ENCODE data around the gene TUBA4A. TPM values are rescaled to one million over a fixed set of nuclear protein-coding genes. Genes with fewer than 3 reads are reported as not detected.

Gene TUBA4A
- total and polyA plus RNA-seq, 2 of the 8 experiments (the other 6 are each of a cell fraction or from before 2014, with no cell fraction given): 67.3 to 172 TPM

- Histone ChIP-seq H2AK5ac (ENCODE audit: low read depth, low read length) (no peak overlapping the region), H3K4me3 (ENCODE audit: extremely low read depth in 1 of 4, insufficient read depth in 2 of 4, low read depth in 3 of 4, low read length in 4 of 4) (no peak overlapping the region; a peak in 1 of 8 replicates), H2AFZ (ENCODE audit: low read length) (no peak overlapping the region), H4K8ac (ENCODE audit: extremely low read depth, insufficient read depth, low read length) (no peak overlapping the region), H4K91ac (replicated peaks; ENCODE audit: insufficient read length, low read length) (no peak overlapping the region), H3K18ac (ENCODE audit: extremely low read depth, low read length) (no peak overlapping the region), H2BK12ac (ENCODE audit: low read depth, low read length) (no peak overlapping the region), H3K23me2 (ENCODE audit: low read depth, low read length) (peaks cover 14% of the 10 kb centered on the region), H3K79me1 (ENCODE audit: low read depth, low read length) (no peaks in the 10 kb centered on the region), H3K27me3 (replicated peaks in 1 of 4; ENCODE audit: control insufficient read depth in 3 of 4, extremely low read depth in 1 of 4, insufficient read depth in 3 of 4, low read length in 3 of 4) (no peaks in the 10 kb centered on the region; a peak in 1 of 7 replicates), H2BK5ac (ENCODE audit: low read depth, low read length) (no peak overlapping the region), H3K14ac (ENCODE audit: insufficient read length) (no peak overlapping the region), H4K20me1 (replicated peaks in 1 of 2; ENCODE audit: control insufficient read depth in 1 of 2, insufficient read depth in 2 of 2, low read length in 2 of 2) (peaks cover 0 to 2% of the 10 kb centered on the region in 2 experiments), H3K9me3 (ENCODE audit: insufficient read depth in 2 of 2, low read depth in 1 of 2, low read length in 1 of 2) (no peaks in the 10 kb centered on the region), H2BK15ac (ENCODE audit: low read length) (no peak overlapping the region), H3K4ac (replicated peaks; ENCODE audit: insufficient read length, low read depth, low read length) (no peak overlapping the region), H3K23ac (ENCODE audit: insufficient read length) (no peak overlapping the region), H3K9ac (replicated peaks in 1 of 4; ENCODE audit: extremely low read depth in 1 of 4, low read depth in 3 of 4, low read length in 3 of 4) (no peak overlapping the region), H2BK120ac (replicated peaks; ENCODE audit: low read depth, low read length) (no peak overlapping the region), H3K4me1 (replicated peaks in 1 of 4; ENCODE audit: control insufficient read depth in 3 of 4, insufficient read depth in 4 of 4, low read length in 3 of 4) (peaks cover 0 to 12% (median 6%) of the 10 kb centered on the region in 4 experiments; a peak in 3 of 7 replicates), H3K4me2 (ENCODE audit: insufficient read depth in 1 of 2, low read depth in 2 of 2, low read length in 2 of 2) (no peak overlapping the region), H3K36me3 (ENCODE audit: control insufficient read depth in 2 of 4, insufficient read depth in 4 of 4, low read length in 3 of 4) (peaks cover 16 to 46% (median 26%) of the 10 kb centered on the region in 4 experiments), H3K56ac (replicated peaks; ENCODE audit: insufficient read length, low read depth, low read length) (no peak overlapping the region), H3K79me2 (ENCODE audit: control insufficient read depth in 1 of 2, insufficient read depth in 2 of 2, low read length in 2 of 2) (no peaks in the 10 kb centered on the region), H3K27ac (ENCODE audit: low read depth, low read length) (no peak overlapping the region), H2BK20ac (ENCODE audit: low read length) (no peak overlapping the region), H4K5ac (ENCODE audit: insufficient read length, low read depth, low read length) (no peak overlapping the region)
- POLR2A ChIA-PET (ENCODE audit: partially characterized antibody): interaction anchor here (0.7 to 14.0 kb wide), 8 partner anchors 9 to 78 kb away, joined by 3 to 190 read pairs (median 18); partner anchors contain the start of genes ANKZF1, ATG9A, GLB1L and STK16
- DNase-seq (ENCODE audit: low read depth in 1 of 2, low spot score in 2 of 2): no peak
- FAIRE-seq: no peak
- WGBS, 2 experiments (ENCODE audit: extremely low coverage in 1 of 2, insufficient coverage in 1 of 2, insufficient read length in 1 of 2, insufficient replicate concordance in 2 of 2, low coverage in 1 of 2, low lambda C conversion rate in 2 of 2, missing lambda C conversion rate in 1 of 2): 92% methylated on average over 6 of the region's 6 CpGs; no CpG with 5 or more reads in 1 of the 2 experiments
- TF ChIP-seq SAP30 (IDR thresholded peaks at IDR 0.05; ENCODE audit: insufficient read depth, insufficient replicate concordance, low read length) (no peak), EGR1 (IDR thresholded peaks at IDR 0.05; ENCODE audit: borderline replicate concordance, low read depth, low read length) (no peak), TAF1 (IDR thresholded peaks at IDR 0.05; ENCODE audit: low read depth, low read length) (no peak), HDAC2 (IDR thresholded peaks at IDR 0.05; ENCODE audit: borderline replicate concordance in 1 of 2, low read depth in 2 of 2, low read length in 2 of 2) (no peak), JUN (IDR thresholded peaks at IDR 0.05; ENCODE audit: low read depth, low read length) (no peak), RBBP5 (IDR thresholded peaks at IDR 0.05; ENCODE audit: borderline replicate concordance, low read depth, low read length) (no peak), SIRT6 (IDR thresholded peaks at IDR 0.05; ENCODE audit: low read length) (no peak), POU5F1 (IDR thresholded peaks at IDR 0.05; ENCODE audit: low read depth, low read length) (no peak), RFX5 (IDR thresholded peaks at IDR 0.05; ENCODE audit: borderline replicate concordance, low read depth, low read length) (no peak)
- CTCF ChIA-PET (ENCODE audit: partially characterized antibody): interaction anchor here (0.6 to 1.7 kb wide), 8 partner anchors 9 to 173 kb away, joined by 3 to 6 read pairs (median 4); no protein-coding TSS in a partner anchor
Observed at GRCh38 chr2:219216535-219216915, 37.2 kb downstream of the TUBA4A start.

Data from H1 (cell line).